ENCODE data around the gene SLC41A3. TPM values are rescaled to one million over a fixed set of nuclear protein-coding genes. Genes with fewer than 3 reads are reported as not detected.

Gene SLC41A3
- total RNA-seq, 1 donor from 2014 or later = 95.5 TPM

DNA sequence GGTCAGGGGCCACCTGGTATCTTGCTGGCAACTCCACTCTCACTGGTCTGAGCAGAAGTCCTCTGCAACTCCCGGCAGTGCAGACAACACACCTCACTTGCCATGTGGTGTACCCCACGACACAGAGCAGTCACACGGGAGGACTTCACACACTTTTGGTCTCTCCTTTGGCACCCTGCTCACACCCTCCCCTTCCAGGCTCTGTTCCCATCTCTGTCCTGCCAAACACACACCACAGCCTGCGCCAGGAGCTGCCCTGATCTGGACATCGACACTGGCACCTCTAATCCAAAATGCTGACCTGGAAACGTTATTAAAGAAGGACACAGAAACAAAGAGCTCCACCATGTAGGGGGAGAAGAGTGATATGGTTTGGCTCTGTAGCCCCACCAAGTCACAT, 57.2 kb downstream of the SLC41A3 start:
- no peak for DNase-seq (ENCODE audit: low spot score)

DNA sequence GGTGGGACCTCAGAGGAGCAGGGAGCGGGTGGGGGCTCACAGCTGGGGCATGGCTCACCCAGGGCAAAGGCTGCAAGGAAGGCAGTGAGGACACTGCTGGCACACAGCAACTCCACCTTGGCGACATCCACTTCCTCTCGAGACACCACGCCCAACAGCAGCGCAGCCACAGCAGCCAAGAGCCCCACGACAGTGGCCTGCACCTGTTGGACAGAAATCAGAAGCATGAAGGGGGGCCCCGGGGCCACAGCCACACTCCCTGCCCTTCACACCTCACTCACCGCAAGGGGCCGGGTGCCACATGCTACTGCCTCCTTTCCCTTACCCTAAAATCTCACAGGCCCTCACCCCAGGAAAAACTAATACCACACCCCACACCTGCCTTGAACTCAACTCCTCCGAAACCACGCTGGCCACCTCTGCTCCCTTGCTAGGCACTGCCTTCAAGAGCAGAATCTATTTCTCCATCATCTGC, 57.6 kb downstream of the SLC41A3 start:
- peak; percentile 5 for DNase-seq (ENCODE audit: low spot score)

DNA sequence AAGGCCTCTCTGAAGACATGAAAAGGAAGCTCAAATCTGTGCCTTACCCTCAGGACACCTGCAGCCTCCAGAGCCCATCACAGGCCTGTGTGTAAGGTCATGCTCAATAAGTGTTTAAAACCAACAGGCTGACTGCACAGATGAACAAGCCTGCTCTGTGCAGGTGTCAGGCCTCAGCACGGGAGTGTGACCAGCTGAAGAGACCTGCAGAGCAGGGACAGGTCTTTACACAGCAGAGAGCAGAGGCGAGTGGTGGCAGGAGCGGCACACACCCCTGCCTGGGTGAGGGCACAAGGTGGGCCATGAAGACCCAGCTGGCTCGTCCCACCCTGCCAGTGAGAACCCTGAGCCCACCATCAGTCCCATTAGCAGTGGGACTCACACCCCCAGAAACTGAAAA, 58.1 kb downstream of the SLC41A3 start:
- DNase-seq (ENCODE audit: low spot score) = peak; percentile 4

DNA sequence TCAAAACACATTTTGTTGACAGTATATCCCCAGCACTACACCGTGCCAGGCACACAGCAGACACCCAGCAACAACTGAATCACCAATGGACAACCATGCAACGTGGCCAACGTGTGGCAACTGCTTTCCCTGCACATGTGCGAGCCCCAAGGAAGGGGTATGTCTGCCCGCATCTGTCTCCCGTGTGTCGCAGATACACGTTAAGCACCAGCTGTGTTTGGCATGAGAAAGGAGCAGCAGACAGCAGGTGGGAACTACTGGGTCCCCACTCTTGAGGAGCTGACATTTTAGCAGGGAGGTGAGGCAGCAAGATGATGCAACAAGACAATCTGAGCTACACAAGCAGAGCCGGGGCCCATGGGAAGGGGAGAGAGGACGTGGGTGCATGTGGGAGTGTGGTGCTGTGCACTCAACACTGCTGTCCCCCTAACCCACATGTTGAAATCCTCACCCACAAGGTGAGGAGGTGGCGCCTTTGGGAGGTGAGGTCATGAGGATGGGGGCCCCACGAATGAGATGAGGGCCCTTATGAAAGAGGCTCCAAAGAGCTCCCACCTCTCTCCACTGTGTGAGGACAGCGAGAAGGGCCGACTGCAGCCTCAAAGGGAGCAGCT, 58.7 kb downstream of the SLC41A3 start:
- peak; percentile 5 for DNase-seq (ENCODE audit: low spot score)

DNA sequence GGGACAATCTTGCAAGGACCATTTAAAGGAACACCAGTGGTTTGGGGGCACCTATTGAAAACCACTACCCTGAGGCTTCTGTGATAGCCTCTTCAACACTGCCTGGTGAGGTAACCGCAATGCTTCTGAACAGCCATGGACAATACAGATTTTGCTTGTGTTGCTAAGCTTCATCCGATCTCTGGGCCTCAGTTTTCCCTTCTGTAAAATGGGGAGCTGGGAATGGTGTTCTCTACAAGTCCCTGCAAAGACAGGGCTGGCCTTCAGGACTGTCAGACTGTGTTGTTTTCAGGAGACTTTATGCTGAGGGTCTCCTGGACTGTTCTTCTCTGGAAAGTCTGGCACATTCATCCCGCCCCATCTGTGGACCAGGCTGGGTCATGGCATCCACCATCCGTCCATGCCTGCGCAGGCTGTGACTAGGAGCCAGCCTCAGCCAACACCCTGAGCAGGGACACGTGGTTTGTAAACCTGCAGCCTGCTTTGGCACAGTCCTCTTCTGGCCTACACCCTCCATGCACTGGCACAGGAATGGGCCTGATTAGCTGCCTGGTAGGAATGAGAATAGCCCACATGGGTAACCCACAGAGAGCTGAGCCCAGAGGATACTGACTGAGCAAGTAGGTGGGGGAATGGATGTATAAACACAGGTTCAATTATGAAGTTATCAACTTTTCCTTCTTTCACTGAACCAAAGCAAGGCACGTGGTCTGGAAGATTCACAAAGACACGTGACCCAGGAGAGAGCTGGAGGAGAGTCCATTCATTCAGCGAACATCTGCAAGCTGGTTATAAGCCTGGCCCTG, 59.7 kb downstream of the SLC41A3 start:
- peak; percentile 5 for DNase-seq (ENCODE audit: low spot score)

DNA sequence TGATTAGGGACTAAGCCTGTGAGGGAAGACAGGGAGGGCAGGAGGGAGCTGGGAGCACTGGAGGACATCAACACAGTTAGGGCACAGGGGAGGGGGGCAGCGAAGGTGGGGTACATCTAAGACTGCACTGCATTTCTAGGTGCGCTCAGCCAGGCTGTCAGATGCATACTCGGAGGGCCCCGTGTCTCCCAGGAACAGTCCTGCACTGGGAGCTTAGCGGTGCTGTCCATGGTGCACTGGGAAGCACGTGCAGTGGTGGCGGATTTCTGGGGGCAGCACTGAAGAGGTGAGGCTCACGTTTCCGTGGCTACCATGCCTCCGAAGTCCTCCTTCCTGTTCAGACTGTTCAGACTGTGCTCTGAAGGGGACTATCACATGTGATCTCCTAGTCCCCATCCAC, 60.5 kb downstream of the SLC41A3 start:
- peak; percentile 4 for DNase-seq (ENCODE audit: low spot score)

DNA sequence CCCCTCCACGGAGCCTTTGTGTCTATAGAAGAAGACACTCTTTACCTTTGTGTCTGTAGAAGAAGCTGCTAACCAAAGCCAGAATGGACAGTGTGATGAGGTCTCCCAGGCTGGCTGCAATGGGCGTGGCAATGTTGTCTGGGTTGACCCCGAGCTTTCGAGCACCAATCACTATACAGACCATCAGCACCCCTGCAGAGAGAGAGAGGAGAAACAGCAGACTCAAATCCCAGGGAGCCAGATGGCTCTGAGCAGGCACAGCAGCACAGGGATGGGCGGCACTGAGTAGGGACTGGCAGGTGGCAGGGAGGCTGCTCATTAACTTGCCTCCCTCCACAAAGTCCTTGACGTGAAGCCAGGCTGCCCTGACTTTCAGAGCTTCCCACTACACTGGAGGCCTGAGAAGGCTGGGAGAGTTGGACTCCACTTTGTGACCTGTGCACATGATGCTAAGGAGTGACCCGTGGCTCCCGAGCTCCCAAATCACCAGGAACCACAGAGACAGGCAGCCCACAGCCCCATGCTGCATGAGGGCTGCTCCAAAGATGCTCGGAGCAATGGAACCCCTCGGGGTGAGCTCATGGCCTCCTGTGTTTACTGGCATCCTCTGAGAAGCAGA, 61.1 kb downstream of the SLC41A3 start:
- DNase-seq (ENCODE audit: low spot score) = peak; percentile 4

DNA sequence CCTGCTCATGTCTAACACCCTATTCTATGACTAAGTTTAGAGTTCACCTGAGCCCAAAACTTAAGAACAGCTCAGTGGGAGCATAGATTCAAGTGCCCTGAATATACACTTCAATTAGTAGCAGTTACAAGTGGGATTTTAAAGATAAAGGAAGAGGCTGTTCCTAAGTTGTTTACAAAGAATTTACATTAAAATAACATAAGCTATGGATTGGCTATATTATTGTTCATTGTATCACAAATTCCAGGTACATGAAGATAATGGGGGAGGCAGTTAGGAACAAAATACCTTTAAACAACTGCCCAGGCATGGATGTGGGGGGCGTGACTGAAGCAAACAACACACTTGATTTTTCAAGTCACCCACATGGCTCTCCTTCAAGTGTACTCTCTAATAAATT, 62.2 kb downstream of the SLC41A3 start:
- DNase-seq (ENCODE audit: low spot score) = no peak

DNA sequence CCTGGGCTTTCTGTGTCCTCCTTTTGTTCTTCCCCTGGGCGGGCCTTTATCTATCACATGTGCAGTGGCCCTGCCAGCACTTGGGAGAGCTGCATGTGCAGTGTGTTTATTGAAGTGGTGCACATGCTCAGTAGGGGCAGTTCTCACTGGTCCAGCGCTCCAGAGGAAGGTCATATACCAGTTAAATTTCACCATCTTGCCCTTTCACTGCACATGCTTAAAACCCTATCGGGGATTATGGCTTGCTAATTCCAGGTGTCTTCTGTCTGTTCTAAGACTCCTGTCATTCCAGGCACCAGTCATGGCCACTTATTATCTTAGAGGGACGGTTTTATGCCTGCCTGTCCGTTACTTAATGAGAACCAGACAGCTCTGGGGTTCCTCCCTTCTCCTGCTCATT, 62.7 kb downstream of the SLC41A3 start:
- peak; percentile 8 for DNase-seq (ENCODE audit: low spot score)

DNA sequence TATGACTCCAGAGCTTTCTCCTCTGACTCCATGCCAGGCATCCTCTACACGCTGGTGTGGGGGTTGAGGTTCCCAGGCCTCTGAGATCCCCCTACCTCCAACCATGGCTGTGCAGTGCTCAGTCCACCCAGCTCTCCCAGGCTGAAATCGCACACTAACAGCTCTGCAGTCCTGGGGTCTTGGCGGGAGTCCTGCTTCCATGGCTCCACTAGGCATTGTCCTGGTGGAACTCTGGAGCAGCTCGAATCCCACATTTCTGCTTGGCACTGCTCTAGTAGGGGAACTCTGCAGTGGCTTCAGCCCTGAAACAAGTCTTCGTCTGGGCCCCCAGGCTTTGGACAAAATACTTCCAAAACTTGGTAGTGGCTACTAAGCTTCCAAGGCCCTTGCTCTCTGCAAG, 64.2 kb downstream of the SLC41A3 start:
- peak; percentile 2 for DNase-seq (ENCODE audit: low spot score)

DNA sequence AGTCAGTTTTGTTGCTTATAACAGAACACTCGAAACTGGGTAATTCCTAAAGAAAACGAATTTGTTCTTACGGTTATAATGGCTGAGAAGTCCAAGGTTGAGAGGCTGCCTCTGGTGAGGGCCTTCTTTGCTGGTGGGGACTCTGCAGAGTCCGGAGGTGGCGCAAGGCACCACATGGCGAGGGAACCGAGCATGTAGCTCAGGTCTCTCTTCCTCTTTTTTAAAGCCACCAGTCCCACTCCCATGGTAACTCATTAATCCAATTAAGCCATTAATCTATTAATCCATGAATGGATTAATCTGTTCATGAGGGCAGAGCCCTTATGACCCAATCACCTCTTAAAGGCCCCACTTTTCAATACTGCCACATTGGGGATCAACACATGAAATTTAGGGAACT, 64.9 kb downstream of the SLC41A3 start:
- DNase-seq (ENCODE audit: low spot score) = peak; percentile 7

DNA sequence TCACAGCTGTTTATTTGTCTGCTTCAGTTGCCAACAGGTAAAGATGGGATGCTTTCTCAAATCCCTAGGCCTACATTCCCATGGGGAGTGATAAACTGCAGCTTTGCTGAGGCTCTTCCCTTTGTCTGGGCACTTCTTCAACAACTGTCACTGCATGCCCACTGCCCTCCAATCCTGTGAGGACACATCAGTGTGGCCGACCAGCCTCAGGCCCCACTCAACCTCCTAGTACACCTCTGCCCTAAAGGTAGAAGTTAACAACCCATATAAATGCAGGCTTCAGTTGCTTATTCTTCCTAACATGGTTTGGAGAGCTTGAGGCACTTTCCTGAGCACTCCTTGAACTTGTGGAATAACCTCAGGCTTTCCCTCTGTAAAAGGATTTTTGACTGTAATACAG, 65.4 kb downstream of the SLC41A3 start:
- peak; percentile 2 for DNase-seq (ENCODE audit: low spot score)

DNA sequence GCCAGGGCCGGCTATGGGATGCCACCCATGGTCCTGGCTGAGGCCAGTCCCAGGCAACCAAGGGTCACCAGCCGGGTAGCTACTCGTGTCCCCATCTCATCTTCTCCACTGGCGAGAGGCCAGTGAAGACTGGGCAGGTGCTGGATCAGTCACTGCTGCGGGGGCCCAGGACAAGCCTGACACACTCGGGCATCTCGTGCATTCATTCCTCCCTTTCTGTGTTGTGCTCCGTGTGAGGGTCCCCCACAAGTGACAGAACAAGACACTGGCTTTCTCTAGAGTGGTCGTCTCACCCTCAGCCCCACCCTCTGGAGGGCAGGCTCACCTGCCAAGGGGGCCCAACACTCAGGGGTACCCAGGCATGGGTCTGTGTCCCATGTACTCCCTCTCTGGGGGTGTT, 66.6 kb downstream of the SLC41A3 start:
- DNase-seq (ENCODE audit: low spot score) = no peak

DNA sequence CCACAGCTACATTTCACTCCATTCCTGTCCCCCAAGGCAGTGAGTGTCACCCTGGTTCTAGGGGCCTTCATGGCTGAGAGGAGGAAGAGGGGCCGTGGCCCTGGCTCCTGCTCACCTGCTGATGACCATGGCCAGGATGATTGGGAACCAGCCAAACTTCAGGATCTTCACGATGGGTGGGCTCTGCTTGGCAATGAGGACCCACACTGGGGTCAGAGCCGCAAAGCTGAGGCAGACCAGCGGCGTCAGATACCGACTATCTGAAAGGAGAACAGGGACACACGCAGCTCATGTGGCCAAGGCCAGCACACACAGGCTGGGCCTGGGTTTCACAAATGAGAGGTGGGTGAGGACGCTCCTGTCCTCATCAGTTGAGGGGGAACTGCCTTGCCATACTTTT, 67.3 kb downstream of the SLC41A3 start:
- DNase-seq (ENCODE audit: low spot score) = no peak

DNA sequence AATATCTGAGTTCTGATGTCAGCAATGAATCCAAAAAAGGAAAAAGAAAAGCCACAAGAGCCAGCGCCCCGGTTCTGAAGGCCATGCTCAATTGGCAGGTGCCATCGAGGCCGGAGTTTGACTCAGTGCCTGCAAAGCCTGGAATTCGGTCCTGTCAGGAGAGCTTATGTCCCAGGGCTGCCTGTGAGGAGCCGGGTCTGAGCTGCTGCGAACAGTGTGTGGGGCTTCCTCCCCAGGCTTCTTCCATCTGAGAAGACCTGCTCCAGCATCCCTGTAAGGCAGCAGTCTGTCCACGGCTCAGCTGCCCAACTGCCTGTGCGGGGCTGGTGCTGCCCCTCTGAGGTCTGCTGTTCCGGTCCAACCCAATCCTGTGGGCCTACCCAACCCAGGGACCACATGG, 68.8 kb downstream of the SLC41A3 start:
- DNase-seq (ENCODE audit: low spot score) = no peak

DNA sequence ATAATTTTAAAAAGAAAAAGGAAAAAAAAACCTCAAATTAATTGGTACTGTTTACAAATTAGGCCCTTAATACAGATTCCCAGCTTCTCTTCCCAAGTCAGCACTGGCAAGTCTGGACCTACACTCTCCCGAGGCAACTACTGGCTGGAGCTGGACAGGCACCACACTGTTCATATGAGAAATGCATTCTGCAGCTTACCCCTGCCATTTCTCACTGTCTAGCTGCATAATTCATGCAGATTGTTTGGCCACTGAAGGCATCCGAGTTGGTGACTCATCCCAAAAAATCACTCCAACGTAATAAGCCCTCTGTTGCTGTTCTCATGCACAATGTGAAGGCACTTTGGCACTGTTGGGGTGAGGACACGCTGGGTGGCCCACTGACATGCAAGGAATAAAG, 69.7 kb downstream of the SLC41A3 start:
- peak; percentile 31 for DNase-seq (ENCODE audit: low spot score)

DNA sequence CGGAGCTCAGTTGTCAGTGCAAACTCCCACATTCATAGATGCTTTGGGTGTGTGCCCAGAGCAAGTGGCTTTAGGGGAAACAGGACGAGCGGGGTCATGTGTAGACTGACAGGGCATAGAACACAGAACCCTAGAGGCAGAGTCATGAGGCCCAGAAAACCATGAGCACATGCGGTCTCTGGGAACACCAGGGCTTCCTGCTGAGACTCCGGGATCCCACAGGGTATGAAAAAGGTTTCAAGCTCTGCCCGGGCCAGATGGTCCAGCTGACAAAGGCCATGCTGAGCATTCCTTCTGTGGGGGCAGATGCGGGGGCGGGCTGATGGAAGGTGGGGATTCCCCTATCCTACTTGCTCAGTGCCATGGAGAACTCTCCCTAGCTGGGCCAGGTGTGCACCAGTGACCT, 70.2 kb downstream of the SLC41A3 start:
- DNase-seq (ENCODE audit: low spot score) = no peak

DNA sequence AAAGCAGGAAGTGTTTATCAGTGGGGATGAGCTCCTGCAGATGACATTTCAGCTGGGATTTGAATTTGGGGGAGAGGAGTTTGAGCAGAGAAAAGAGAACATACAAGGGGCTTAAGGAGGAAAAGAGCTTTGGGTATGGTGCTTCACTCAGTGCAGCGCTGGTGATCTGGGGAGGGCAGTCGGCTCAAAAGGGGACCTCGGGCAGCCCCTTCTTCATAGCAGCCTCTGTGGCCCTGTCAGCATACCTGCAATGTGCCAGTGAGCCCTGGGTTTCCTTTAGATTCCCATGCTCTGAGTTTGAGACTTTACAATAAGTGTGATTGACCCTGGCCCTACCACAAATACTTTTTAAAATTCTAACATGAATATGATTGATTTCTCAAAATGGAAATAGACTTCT, 74.7 kb downstream of the SLC41A3 start:
- DNase-seq (ENCODE audit: low spot score) = no peak

DNA sequence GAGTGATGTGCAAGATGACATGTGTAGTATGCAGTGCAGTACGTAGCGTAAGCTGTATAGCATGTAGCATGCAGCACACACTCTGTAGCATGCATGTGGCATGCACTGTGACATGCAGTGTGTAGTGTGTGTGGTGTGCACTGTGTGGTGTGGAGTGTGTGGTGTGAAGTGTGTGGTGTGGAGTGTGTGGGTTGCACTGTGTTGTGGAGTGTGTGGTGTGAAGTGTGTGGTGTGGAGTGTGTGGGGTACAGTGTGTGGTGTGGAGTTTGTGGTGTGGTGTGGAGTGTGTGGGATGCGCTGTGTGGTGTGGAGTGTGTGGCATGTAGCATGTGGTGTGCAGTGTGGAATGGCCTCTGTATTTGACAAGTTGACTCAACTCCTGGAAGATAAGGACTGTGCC, 75.7 kb downstream of the SLC41A3 start:
- no peak for DNase-seq (ENCODE audit: low spot score)

DNA sequence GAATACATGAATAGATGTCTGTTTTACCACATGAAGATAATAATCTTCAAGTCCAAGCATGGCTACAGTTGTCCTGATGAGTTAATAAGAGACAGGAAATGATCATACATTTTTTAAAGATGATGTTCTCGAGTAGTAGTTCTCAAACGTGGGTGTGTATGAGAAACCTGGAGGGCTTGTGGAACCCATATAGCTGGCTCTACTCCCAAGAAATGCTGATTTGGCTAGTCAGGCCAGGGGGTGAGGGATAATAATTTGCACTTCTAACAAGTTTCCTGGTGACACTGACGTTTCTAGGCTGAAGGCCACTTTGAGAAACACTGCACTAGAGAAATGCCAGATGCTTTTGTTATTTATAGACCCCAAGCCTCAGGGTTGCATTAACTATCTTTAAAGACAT, 78.0 kb downstream of the SLC41A3 start:
- no peak for DNase-seq (ENCODE audit: low spot score)

DNA sequence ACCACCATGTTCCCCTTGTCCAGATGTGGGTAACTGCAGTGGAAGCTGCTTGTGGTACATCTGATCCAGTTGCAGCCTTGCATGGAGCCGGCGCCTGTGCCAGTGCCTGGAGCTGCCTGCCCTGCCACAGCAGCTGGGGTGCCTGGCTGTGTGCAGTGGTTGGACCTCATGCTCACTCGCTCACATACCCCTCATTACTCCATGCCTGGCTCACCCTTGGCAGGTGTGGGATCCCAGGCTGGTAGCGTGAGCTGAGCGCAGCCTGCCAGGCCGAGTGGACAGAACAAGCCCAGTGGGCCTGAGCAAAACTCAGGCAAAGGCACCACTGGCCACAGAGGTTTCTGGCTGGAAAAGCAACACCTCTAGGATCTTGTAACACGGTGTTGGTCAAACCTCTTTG, 79.2 kb downstream of the SLC41A3 start:
- no peak for DNase-seq (ENCODE audit: low spot score)

DNA sequence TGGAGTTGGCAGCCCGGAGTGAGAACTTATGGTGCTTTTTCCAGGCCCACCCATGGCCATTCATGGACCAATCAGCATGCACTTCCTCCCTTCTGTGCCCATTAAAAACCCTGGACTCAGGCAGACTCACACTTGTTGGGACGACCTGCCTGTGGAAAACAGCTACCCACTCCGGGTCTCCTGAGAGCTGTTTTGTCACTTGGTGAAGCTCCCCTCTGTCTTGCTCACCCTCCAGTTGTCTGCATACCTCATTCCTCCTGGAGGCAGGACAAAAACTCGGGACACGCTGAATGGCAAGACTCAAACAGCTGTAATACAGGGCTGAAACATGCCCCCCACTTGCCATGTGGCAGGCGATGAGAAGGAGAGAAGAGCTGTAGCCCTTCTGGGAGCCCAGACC, 79.7 kb downstream of the SLC41A3 start:
- DNase-seq (ENCODE audit: low spot score) = no peak
